Liver (tissue), 3 donors: Measurements from ENCODE around the gene CLTC.

Experiments used
- HNF4A ChIP-seq, 2 donors: conservative IDR thresholded peaks; 2 replicates each; pipeline ENCODE4 v1.6.1; 2016; ENCODE audit warnings: antibody characterized with exemption in 2 of 2, mild to moderate bottlenecking in 2 of 2
- TF ChIP-seq, protein P1 (sequence below): fragments of 150-350 bp; IDR thresholded peaks from 2 replicates; pipeline ENCODE4 v1.5.1; 2017; ENCODE audit warnings: improper control_type of control experiment, low read depth, low read length; ENCODE audit not compliant: missing input control
- donor health status: healthy.
- donor health status: healthy.

DNA sequence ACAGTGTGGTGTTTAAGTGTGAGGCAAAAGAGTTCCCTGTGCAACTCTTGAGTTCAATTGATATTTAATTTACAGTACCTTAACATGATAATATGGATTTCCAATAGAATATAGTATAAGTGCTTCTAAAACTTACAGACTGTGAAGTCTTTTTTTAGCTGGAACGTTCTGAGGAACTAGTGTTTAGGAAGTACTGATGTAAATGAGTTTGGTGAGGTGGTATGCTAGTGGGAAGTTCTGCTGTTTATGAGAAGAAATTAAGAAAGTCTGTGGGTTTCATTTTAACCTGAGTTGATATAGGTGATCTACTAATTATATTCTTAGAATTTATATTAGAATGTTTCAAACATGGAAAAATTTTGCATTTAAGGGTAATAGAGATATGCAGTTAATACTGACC is 55.5 kb downstream of the CLTC start:
- TF ChIP-seq, protein P1, sequence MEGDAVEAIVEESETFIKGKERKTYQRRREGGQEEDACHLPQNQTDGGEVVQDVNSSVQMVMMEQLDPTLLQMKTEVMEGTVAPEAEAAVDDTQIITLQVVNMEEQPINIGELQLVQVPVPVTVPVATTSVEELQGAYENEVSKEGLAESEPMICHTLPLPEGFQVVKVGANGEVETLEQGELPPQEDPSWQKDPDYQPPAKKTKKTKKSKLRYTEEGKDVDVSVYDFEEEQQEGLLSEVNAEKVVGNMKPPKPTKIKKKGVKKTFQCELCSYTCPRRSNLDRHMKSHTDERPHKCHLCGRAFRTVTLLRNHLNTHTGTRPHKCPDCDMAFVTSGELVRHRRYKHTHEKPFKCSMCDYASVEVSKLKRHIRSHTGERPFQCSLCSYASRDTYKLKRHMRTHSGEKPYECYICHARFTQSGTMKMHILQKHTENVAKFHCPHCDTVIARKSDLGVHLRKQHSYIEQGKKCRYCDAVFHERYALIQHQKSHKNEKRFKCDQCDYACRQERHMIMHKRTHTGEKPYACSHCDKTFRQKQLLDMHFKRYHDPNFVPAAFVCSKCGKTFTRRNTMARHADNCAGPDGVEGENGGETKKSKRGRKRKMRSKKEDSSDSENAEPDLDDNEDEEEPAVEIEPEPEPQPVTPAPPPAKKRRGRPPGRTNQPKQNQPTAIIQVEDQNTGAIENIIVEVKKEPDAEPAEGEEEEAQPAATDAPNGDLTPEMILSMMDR: no peak
- TF ChIP-seq HNF4A (conservative IDR thresholded peaks at IDR 0.05): no peak
